Hematopoietic multipotent progenitor cell treated with erythropoietin and hydrocortisone succinate and interleukin-3 and kit ligand, for 4 days (in vitro differentiated cells): Measurements from ENCODE around the gene HEPHL1.
"Not testable (repeated sequence)": the region's sequence is repeated elsewhere in the genome, so short reads cannot be mapped to it uniquely, and the experiment has no call there.

Source experiments
- DNase-seq: peaks from one replicate; pipeline ENCODE4 v3.0.0-alpha.2; 2015

The HEPHL1 gene

GRCh38 chr11:94089341-94089740, 68.2 kb downstream of the HEPHL1 start:
- DNase-seq = no peak

- peak; percentile 11 for DNase-seq
Observed at GRCh38 chr11:94090401-94090800, 69.2 kb downstream of the HEPHL1 start.

GRCh38 chr11:94091091-94091490, 69.9 kb downstream of the HEPHL1 start:
- DNase-seq = no peak

GRCh38 chr11:94100253-94100652, 79.1 kb downstream of the HEPHL1 start:
- no peak for DNase-seq

- no peak for DNase-seq
Observed at GRCh38 chr11:94103471-94103870, 82.3 kb downstream of the HEPHL1 start.

- DNase-seq = no peak
Observed at GRCh38 chr11:94104734-94105133, 83.6 kb downstream of the HEPHL1 start.

- no peak for DNase-seq
Observed at GRCh38 chr11:94106716-94107115, 85.6 kb downstream of the HEPHL1 start.

GRCh38 chr11:94107363-94107762, 86.2 kb downstream of the HEPHL1 start:
- DNase-seq = peak; percentile 50

- DNase-seq = no peak
Observed at GRCh38 chr11:94111241-94111640, 90.1 kb downstream of the HEPHL1 start.

- no peak for DNase-seq
Observed at GRCh38 chr11:94111660-94112059, 90.5 kb downstream of the HEPHL1 start.

GRCh38 chr11:94112206-94112953, 91.2 kb downstream of the HEPHL1 start:
- no peak for DNase-seq

GRCh38 chr11:94117197-94117574, 96.0 kb downstream of the HEPHL1 start:
- DNase-seq = no peak

GRCh38 chr11:94117871-94118270, 96.7 kb downstream of the HEPHL1 start:
- no peak for DNase-seq

GRCh38 chr11:94119676-94120075, 98.5 kb downstream of the HEPHL1 start:
- DNase-seq = not testable (repeated sequence)

GRCh38 chr11:94120516-94120915, 99.4 kb downstream of the HEPHL1 start:
- DNase-seq = not testable (repeated sequence)

GRCh38 chr11:94120946-94121345, 99.8 kb downstream of the HEPHL1 start:
- no peak for DNase-seq

GRCh38 chr11:94125407-94126115, 104.4 kb downstream of the HEPHL1 start:
- no peak for DNase-seq

GRCh38 chr11:94127638-94128037, 106.5 kb downstream of the HEPHL1 start:
- DNase-seq = peak; percentile 38

GRCh38 chr11:94128291-94128745, 107.2 kb downstream of the HEPHL1 start:
- peak; percentile 61 for DNase-seq

GRCh38 chr11:94128746-94129511, 107.8 kb downstream of the HEPHL1 start, which contains the start of gene PANX1:
PANX1 (plus strand) TSS chr11:94128841; CDS start chr11:94129313, 472 bp downstream.
- peak; percentile 90 for DNase-seq

GRCh38 chr11:94129512-94130297, 108.6 kb downstream of the HEPHL1 start:
- peak; percentile 29 for DNase-seq

- no peak for DNase-seq
Observed at GRCh38 chr11:94130298-94131046, 109.3 kb downstream of the HEPHL1 start.
